Fibroblast of mammary gland (primary cell): ENCODE results near the gene TMEM131.
"Not testable (repeated sequence)": the region's sequence is repeated elsewhere in the genome, so short reads cannot be mapped to it uniquely, and the experiment has no call there.

Experiments used
- DNase-seq: peaks from one replicate; pipeline ENCODE4 v3.0.0-alpha.2; 2010; ENCODE audit warnings: low read depth
- H3K4me3 ChIP-seq: 2 replicates; pipeline ENCODE4 v1.5.1; 2011; ENCODE audit warnings: low read depth, mild to moderate bottlenecking, low read length, moderate library complexity; ENCODE audit not compliant: control insufficient read depth
- CTCF ChIP-seq: conservative IDR thresholded peaks from 2 replicates; pipeline ENCODE4 v1.5.1; 2011; ENCODE audit warnings: low read depth, low read length, inconsistent platforms; ENCODE audit not compliant: control insufficient read depth, insufficient read depth

The TMEM131 gene

GRCh38 chr2:98028101-98028561 lies 32.4 kb upstream of the TMEM131 start:
- peak; percentile 34 for DNase-seq
- no peak for TF ChIP-seq CTCF
- no peak overlapping the region for H3K4me3 ChIP-seq

- H3K4me3 ChIP-seq: no peak overlapping the region
- no peak for DNase-seq
- TF ChIP-seq CTCF: no peak
Observed at GRCh38 chr2:98027538-98027937, 31.8 kb upstream of the TMEM131 start.

- TF ChIP-seq CTCF: no peak
- no peak for DNase-seq
- no peak overlapping the region for H3K4me3 ChIP-seq
Observed at GRCh38 chr2:98026927-98027522, 31.3 kb upstream of the TMEM131 start.

- DNase-seq: no peak
- H3K4me3 ChIP-seq: no peak overlapping the region
Observed at GRCh38 chr2:98026292-98026691, 30.5 kb upstream of the TMEM131 start.

GRCh38 chr2:98025481-98026037 lies 29.8 kb upstream of the TMEM131 start:
- no peak for DNase-seq
- no peak for TF ChIP-seq CTCF
- H3K4me3 ChIP-seq: no peak overlapping the region

More at GRCh38 chr2:98026292-98026691, 30.5 kb upstream of the TMEM131 start:
- TF ChIP-seq CTCF: no peak

- not testable (repeated sequence) for DNase-seq, H3K4me3 ChIP-seq
Observed at GRCh38 chr2:98022067-98022466, 26.3 kb upstream of the TMEM131 start.

GRCh38 chr2:98020992-98021713 lies 25.4 kb upstream of the TMEM131 start:
- DNase-seq: no peak
- TF ChIP-seq CTCF: no peak
- no peak overlapping the region for H3K4me3 ChIP-seq
